Smooth muscle cell (in vitro differentiated cells): ENCODE results near the gene AFTPH. TPM values are rescaled to one million over a fixed set of nuclear protein-coding genes. Genes with fewer than 3 reads are reported as not detected.
A peak's percentile ranks its signal among the peaks of the same experiment; 100 is the strongest.

ENCODE experiments used
- DNase-seq: peaks from one replicate; lab custom pipeline; 2025; ENCODE audit not compliant: unreplicated experiment; lab: John Stamatoyannopoulos, UW
- H2AFZ ChIP-seq: fragments of 200-600 bp; sonication (generic); 2 replicates; pipeline ENCODE4 v1.6.0; 2016; ENCODE audit warnings: antibody characterized with exemption, low read depth, mild to moderate bottlenecking
- H3F3A ChIP-seq: fragments of 200-600 bp; sonication (generic); 2 replicates; pipeline ENCODE4 v1.6.0; 2017; ENCODE audit warnings: antibody characterized with exemption, low read depth
- H3K27ac ChIP-seq: fragments of 200-600 bp; sonication (generic); 2 replicates; pipeline ENCODE4 v1.5.1; 2016; ENCODE audit warnings: low read depth, mild to moderate bottlenecking
- H3K27me3 ChIP-seq: fragments of 200-600 bp; sonication (generic); 2 replicates; pipeline ENCODE4 v1.6.1; 2016; ENCODE audit warnings: low read depth, mild to moderate bottlenecking
- H3K36me3 ChIP-seq: fragments of 200-600 bp; sonication (generic); 2 replicates; pipeline ENCODE4 v1.5.1; 2016; ENCODE audit warnings: low read depth
- H3K4me1 ChIP-seq: fragments of 200-600 bp; sonication (generic); 2 replicates; pipeline ENCODE4 v1.5.1; 2016; ENCODE audit warnings: low read depth
- H3K4me2 ChIP-seq: fragments of 200-600 bp; sonication (generic); 2 replicates; pipeline ENCODE4 v1.6.0; 2016; ENCODE audit warnings: mild to moderate bottlenecking
- H3K4me3 ChIP-seq: fragments of 200-600 bp; sonication (generic); 2 replicates; pipeline ENCODE4 v1.5.1; 2016; ENCODE audit warnings: mild to moderate bottlenecking
- H3K79me2 ChIP-seq: fragments of 200-600 bp; sonication (generic); 2 replicates; pipeline ENCODE4 v1.6.0; 2016; ENCODE audit warnings: low read depth, mild to moderate bottlenecking
- H3K9ac ChIP-seq: fragments of 200-600 bp; sonication (generic); 2 replicates; pipeline ENCODE4 v1.6.0; 2016; ENCODE audit warnings: low read depth
- H3K9me3 ChIP-seq: fragments of 200-600 bp; sonication (generic); replicated peaks from 2 replicates; pipeline ENCODE4 v1.5.1; 2016; ENCODE audit warnings: low read depth
- H4K20me1 ChIP-seq: fragments of 200-600 bp; sonication (generic); 2 replicates; pipeline ENCODE4 v1.6.0; 2016; ENCODE audit warnings: low read depth
- CTCF ChIP-seq: fragments of 200-600 bp; sonication (generic); IDR thresholded peaks from 2 replicates; pipeline ENCODE4 v1.5.1; 2017; ENCODE audit warnings: borderline replicate concordance, mild to moderate bottlenecking, antibody characterized with exemption; ENCODE audit not compliant: insufficient read depth, poor library complexity, severe bottlenecking
- WGBS: methylation state at CpG from one replicate; pipeline ENCODE4 v1.1.7; 2016; ENCODE audit warnings: low lambda C conversion rate; 5-methylcytosine and 5-hydroxymethylcytosine counted together
- polyA plus RNA-seq: library from polyadenylated mRNA; unstranded; fragments of >200 nt; fragmentation: Nextera tagmentation; extraction: Ambion mirVana; gene quantifications from 2 replicates; pipeline ENCODE4 v1.2.1, GENCODE V29; 2016
- total RNA-seq: library from RNA; depleted of rRNA; stranded (reverse); fragments of >200 nt; gene quantifications from 2 replicates; pipeline ENCODE4 v1.2.3, GENCODE V29; 2014

Gene AFTPH
- total and polyA plus RNA-seq, 2 experiments from 2014 or later: 5.5 to 26.3 TPM

GRCh38 chr2:64481665-64482064 is 42.5 kb upstream of the AFTPH start:
- H3K27me3 ChIP-seq: no peaks in the 10 kb centered on the region
- H3K27ac ChIP-seq: no peak overlapping the region
- H3F3A ChIP-seq: no peaks in the 10 kb centered on the region
- H3K36me3 ChIP-seq: no peaks in the 10 kb centered on the region
- no peak for TF ChIP-seq CTCF
- H3K4me3 ChIP-seq: no peak overlapping the region
- no peaks in the 10 kb centered on the region for H3K79me2 ChIP-seq
- H3K9me3 ChIP-seq: no peaks in the 10 kb centered on the region
- no peak overlapping the region for H3K4me2 ChIP-seq
- whole genome bisulfite sequencing: 97% methylated on average over 5 of the region's 5 CpGs
- no peak for DNase-seq
- no peak overlapping the region for H3K9ac ChIP-seq
- no peak overlapping the region for H2AFZ ChIP-seq
- H3K4me1 ChIP-seq: peaks cover 7% of the 10 kb centered on the region
- no peaks in the 10 kb centered on the region for H4K20me1 ChIP-seq

- H3K4me3 ChIP-seq: no peak overlapping the region
- H3K79me2 ChIP-seq: no peaks in the 10 kb centered on the region
- no peaks in the 10 kb centered on the region for H3K27me3 ChIP-seq
- H3K4me2 ChIP-seq: no peak overlapping the region
- no peaks in the 10 kb centered on the region for H3K9me3 ChIP-seq
- no peak overlapping the region for H3K9ac ChIP-seq
- 88% methylated on average over 1 of the region's 1 CpG for WGBS
- H3F3A ChIP-seq: no peaks in the 10 kb centered on the region
- peaks cover 7% of the 10 kb centered on the region for H3K4me1 ChIP-seq
- TF ChIP-seq CTCF: no peak
- no peak overlapping the region for H3K27ac ChIP-seq
- no peaks in the 10 kb centered on the region for H4K20me1 ChIP-seq
- no peak overlapping the region for H2AFZ ChIP-seq
- no peak for DNase-seq
- H3K36me3 ChIP-seq: no peaks in the 10 kb centered on the region
Observed at GRCh38 chr2:64482243-64482642, 41.9 kb upstream of the AFTPH start.

DNA sequence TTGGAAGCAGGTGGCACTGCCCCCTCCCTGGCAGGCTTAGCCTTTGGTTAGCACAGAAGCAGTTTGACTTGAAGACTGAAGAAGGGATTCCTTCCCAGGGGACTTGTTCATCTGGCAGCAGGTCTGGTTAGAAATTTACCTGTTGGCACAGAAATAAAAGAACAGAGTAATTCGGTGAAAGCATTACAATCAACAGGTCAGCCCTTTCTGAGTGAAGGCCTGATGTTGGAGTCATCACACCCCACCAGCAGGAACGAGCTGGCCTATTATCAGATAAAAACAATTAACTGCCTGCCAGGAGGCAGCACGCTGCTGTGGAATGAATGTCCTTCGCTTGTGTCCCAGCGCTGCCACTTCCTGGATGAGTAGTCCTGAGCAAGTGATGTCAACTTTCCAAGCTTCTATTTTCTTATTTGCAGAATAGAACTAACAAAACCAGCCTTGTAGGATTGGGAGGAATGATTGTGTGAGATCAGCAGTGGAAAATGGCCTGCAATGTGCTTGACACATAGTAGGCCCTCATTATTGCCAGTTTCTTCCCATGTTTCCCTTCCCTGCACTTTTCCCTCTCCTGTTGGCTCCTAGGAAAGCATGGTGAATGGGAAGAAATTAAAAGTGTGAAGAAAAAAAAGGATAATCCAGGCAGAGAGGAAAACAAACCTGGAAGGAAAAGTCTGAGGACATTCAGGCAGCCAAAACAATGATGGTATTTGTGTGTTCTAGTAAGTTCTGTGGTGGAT is 41.2 kb upstream of the AFTPH start:
- Histone ChIP-seq H3K4me3 (no peak overlapping the region), H3K27me3 (no peaks in the 10 kb centered on the region), H3K4me1 (peaks cover 7% of the 10 kb centered on the region), H3F3A (no peaks in the 10 kb centered on the region), H3K79me2 (no peaks in the 10 kb centered on the region), H3K27ac (peak overlapping the region; percentile 4), H4K20me1 (no peaks in the 10 kb centered on the region), H3K4me2 (no peak overlapping the region), H2AFZ (no peak overlapping the region), H3K9me3 (no peaks in the 10 kb centered on the region), H3K36me3 (no peaks in the 10 kb centered on the region), H3K9ac (no peak overlapping the region)
- TF ChIP-seq CTCF: no peak
- no peak for DNase-seq
- WGBS: 15% methylated on average over 5 of the region's 5 CpGs

GRCh38 chr2:64485331-64485730 is 38.8 kb upstream of the AFTPH start:
- Histone ChIP-seq H3K36me3 (no peaks in the 10 kb centered on the region), H3F3A (no peaks in the 10 kb centered on the region), H3K79me2 (no peaks in the 10 kb centered on the region), H2AFZ (no peak overlapping the region), H3K9ac (no peak overlapping the region), H3K27ac (no peak overlapping the region), H3K27me3 (no peaks in the 10 kb centered on the region), H3K4me3 (no peak overlapping the region), H3K4me2 (no peak overlapping the region), H3K4me1 (peaks cover 7% of the 10 kb centered on the region), H4K20me1 (no peaks in the 10 kb centered on the region), H3K9me3 (no peaks in the 10 kb centered on the region)
- 87% methylated on average over 4 of the region's 4 CpGs for WGBS
- no peak for TF ChIP-seq CTCF
- DNase-seq: no peak
